Muscle of back (tissue), 11 donors: ENCODE measurements around the gene SLC38A1. TPM values are rescaled to one million over a fixed set of nuclear protein-coding genes. Genes with fewer than 3 reads are reported as not detected.
"Not testable (repeated sequence)": the region's sequence is repeated elsewhere in the genome, so short reads cannot be mapped to it uniquely, and the experiment has no call there.

ENCODE experiments used
- DNase-seq, 3 donors: peaks; one replicate each; pipeline versions ENCODE4 v3.0.0 to v3.0.0-alpha.2; 2013
- polyA plus RNA-seq, 10 donors: library from polyadenylated mRNA; unstranded; fragments of 120-200 nt; gene quantifications; one replicate each; pipeline ENCODE4 v1.2.1, GENCODE V29; 2013; ENCODE audit not compliant: insufficient read length in 10 of 10

SLC38A1 gene
- polyA plus RNA-seq, 10 donors, result 36.5 to 56.9 (median 49.8) TPM

DNA sequence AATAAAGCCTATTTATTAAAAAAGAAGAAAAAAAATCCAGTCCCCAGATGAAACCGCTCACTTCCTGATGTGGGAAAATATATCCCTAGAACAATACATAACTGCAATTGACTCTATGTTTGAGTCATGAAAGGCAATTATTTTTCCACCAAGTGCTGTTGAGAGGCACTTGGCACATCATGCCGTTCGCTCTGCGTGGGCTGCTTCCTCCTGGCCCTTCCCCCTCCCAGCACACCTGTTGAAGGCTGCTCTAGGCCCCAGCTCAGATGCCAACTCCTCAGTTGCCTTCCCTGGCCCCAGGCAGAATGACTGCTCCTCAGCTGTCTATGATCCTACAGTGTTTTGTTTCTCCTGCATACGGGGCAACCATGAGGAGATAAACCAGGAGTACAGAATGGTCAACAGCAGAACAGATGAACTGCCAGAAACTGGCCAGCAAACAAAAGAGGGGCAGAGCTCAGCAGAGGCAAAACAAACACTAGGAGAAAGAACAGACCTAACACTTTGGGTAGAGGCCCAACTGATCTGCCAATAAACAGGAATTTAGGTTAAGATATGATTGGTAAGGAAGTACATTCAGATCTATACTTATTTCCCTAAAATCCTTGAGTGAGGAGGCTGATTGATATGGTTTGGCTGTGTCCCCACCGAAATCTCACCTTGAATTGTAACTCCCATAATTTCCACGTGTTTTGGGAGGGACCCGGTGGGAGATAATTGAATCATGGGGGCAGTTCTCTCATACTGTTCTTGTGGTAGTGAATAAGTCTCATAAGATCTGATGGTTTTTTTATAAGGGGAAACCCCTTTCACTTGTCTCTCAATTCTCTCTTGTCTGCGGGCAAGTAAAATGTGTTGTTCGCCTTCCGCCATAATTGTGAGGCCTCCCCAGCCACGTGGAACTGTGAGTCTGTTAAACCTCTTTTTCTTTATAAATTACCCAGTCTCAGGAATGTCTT lies 58.6 kb downstream of the SLC38A1 start:
- peak; percentile 54 to 69 (median 61) for DNase-seq

DNA sequence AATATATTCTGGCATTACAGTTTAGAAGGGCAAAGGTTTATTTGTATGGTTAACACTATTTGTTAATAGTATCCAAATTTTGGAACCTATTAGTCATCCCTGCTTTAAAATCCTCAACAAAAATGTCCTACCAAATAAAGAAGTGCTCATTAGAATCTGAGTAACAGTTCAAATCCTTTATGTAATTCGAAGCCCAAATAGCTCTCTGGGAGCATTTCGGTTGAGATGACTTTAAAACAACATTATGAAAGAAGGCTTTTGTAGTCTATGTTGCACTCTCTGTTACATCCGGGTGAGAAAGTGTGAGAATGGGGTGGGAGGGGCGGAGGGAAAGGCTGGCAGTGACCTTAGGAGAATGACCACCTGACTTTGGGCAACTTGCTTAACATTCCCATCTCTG lies 59.7 kb downstream of the SLC38A1 start:
- DNase-seq, result no peak

DNA sequence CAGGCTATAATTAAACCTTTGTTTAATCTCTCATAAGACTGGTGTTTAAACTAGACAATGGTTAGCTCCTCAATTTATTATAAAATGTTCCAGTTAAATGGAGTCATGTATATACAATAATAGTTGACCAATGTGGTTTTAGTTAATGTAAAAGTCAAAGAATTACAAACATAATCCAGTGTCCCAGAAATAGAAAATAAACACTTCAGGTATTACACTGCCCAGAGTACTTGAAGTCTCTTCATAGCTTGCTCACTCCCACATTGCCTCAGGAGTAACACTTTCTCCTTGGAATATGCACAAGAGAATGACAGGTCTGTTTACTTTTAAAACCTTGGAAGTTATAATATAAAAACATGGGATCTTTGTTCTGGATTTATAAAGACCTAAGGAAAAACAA lies 60.5 kb downstream of the SLC38A1 start:
- no peak for DNase-seq

DNA sequence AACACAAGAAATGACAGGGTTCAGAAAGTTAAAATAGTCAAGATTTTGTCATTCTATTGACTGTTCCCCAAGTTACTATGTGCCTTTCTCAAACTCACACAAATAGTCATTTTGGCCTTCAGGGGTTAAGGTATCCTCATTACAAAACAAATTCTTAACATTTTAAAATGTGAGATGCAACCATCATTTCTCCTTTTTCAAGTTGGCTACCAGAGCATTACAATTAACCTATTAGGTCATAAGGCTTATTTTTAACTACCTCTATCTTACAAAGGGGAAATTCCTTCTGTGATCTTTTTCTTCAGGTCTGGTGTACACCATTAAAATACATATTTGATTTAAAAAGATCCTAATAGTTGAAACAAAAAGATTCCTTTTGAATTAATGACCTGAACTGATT lies 61.2 kb downstream of the SLC38A1 start:
- DNase-seq, result no peak

DNA sequence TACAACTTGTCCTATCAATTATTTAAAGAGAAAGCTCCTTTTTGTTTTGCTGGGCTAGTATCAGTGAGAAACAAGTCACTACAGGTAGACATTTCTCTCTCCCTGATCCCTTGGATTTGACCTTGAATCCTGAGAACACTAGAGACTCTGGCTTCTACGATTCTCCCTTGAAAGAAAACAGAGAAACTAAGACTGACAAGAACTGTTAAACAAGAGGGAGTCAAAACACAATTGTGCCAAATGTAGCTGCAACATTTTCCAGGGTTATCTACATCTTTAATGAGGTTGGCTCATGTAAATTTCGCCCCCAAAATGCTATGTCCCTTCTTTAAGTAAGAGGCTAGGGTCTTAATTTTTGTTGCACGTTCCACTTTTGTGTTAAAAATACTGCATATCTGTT lies 62.4 kb downstream of the SLC38A1 start:
- no peak for DNase-seq

DNA sequence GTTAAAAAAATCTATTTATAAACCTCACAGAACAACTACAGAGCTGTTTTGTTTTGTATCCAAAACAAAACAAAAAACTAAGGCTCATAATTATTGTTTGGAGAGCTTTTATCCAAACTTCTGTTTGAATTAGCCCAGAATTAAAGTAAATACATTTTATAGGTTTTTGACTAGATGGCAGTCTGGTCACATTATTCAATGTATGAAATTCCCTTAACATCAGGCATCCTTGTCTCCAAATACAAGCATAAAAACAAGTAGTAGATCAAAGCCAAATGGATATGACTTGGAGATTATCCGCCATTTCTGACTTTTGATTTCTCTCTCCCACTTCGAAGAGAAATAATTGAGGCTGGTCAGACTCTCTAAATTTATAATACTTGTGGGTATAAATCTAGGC lies 63.5 kb downstream of the SLC38A1 start:
- DNase-seq, result peak in 2 of 3 donors; percentile 27 to 58

DNA sequence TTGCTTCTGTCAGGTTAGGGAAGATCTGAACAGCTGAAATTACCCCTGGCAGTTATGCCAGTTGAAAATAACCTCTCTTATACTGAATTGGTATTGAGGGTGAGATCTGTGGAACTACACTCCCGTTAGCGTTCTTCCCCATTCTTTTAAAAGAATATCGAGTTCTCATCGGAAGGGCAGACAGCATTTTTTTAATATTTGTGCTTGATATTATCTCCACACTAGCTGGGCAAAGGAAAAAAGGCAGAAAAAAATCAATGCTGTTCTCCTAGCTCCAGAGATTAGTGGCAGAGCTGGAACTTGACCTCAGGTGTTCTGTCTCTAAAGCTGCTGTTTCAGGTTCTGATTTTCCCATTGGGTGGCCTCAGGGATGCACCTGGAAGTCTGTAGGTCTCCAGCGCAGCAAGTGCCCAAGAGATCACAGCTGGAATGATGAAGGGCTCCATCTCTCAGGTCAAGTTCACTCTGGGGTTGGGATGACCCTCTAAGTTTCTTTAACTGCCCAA lies 67.5 kb downstream of the SLC38A1 start:
- no peak for DNase-seq

DNA sequence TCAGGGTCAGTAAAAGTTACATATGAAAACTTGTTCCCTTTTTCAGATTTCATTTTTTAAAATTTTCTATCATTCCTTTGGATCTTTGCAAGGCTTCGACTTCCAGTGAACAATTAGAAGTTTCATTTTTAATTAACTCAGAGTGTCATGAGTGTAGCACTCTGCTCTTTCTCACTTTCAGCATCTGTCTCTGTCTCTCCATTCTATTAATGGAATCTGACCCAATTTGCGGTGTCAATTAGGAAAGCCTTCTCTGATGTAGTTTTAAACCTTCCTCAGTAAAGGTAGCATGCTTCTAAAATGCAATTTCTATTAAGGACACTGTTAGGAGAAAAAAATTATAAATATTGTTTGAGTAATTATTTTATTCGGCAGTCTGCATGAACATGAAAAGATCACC lies 68.3 kb downstream of the SLC38A1 start:
- no peak for DNase-seq

DNA sequence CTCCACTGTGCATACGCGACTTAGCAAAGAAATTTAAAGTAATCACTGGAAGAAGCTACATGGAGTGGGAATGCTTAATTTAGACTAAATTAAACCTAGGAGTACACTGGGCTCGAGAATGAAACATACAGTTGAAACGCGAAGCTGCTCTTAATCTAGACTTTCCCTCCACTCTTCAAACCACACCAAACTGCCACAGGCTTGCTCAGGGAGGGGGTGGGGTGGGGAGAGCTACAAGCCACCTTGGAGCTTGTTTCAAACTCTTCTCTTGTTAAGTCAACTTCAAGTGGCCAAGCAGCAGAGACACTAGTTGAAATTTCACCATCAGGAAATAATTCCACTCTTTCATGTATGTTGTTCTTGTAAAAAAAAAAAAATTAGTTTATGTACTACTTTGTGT lies 69.9 kb downstream of the SLC38A1 start:
- DNase-seq, result no peak

DNA sequence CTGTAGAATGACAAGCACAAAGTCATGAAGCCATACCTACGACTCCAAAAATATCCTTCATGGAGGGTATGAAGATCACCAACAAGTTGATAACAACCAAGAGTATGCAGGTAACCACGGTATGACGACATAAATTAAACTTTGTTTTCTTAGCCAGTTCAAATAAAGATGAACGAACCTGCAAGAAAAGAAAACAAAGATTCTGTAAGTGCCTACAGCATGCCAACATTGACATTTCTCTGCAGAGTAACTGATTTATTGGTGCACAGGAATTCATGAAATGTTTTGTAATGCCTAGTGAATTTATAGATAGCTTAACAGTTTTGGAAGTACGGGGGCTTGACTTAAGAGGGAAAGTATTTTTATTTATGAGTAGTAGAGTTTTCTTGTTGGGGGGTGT lies 71.0 kb downstream of the SLC38A1 start:
- DNase-seq, result no peak

DNA sequence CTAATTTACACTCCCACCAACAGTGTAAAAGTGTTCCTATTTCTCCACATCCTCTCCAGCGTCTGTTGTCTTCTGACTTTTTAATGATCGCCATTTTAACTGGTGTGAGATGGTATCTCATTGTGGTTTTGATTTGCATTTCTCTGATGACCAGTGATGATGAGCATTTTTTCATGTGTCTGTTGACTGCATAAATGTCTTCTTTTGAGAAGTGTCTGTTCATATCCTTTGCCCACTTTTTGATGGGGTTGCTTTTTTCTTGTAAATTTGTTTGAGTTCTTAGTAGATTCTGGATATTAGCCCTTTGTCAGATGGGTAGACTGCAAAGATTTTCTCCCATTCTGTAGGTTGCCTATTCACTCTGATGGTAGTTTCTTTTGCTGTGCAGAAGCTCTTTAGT lies 78.3 kb downstream of the SLC38A1 start:
- not testable (repeated sequence) for DNase-seq

DNA sequence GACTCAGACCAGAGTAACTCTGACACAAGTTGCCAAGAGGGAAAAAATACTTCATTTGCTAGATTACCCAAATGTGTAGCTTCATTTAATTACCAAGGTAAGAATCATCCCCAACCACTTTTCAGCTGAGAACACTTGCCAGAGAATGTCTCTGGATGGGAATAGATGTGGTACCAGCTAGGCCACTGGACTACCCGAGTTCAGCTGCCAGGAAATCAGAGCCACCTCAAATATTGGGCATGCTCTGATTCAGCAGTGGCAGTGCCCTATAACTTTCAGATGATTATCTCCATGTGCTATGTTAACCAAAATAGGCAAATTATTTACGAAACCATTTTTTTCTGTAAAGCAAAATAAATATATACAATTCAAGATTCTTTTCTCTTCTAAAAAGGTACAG lies 80.7 kb downstream of the SLC38A1 start:
- no peak for DNase-seq

DNA sequence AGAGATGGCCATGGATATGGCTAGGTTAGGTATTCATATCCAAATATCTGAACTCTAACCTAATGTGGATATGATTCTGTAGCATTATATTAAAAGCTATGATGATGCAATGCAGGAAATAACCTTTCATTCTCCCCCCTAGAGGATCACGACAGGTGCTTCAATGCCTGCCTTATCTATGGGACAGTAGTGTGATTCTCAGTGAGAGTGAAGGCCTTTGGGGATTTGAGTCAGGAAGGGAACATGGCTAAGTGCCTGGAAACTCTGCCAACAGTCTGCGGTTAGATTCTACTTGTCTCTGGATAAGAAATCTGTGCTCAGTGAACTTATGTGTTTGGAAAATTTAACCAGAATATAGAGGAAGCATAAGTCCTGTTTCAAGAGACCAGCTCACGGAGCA lies 81.8 kb downstream of the SLC38A1 start:
- DNase-seq, result peak; percentile 45 to 57 (median 49)

DNA sequence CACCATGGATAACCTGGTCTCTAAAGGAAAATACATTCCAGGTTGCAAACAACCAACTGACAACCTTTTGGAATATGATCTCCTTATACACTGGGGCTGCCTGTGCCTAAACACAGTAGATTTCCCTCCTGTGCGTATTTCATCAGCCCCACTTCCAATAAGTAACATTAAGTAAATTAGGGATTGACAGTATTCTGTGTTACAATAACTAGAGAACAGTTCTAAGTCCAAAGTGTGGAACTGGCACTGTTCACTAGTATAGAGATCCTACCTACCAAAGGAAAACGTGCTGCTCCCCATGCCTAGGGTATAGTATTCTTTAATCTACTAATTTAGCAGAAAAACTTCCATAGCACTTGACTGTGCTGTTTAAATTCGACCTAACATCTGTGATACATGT lies 82.8 kb downstream of the SLC38A1 start:
- no peak for DNase-seq

DNA sequence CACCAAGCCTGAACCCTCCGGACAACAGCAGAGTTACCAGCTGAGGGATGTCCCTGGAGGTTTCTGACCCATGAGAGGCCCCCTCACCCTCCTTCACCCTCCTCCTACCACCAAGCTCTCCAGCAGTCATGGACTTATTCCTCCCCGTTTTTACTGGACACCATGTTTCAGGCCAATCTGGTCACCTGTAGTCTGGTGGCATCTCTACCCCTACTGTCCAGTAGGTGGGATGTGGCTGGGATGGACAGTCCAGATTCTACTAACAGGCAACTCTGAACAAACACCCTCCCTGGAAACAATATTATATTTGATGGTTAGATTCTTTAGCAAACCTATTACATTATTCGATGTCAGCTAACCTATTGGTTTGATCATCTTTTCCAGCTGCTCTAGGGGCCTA lies 83.2 kb downstream of the SLC38A1 start:
- DNase-seq, result no peak

DNA sequence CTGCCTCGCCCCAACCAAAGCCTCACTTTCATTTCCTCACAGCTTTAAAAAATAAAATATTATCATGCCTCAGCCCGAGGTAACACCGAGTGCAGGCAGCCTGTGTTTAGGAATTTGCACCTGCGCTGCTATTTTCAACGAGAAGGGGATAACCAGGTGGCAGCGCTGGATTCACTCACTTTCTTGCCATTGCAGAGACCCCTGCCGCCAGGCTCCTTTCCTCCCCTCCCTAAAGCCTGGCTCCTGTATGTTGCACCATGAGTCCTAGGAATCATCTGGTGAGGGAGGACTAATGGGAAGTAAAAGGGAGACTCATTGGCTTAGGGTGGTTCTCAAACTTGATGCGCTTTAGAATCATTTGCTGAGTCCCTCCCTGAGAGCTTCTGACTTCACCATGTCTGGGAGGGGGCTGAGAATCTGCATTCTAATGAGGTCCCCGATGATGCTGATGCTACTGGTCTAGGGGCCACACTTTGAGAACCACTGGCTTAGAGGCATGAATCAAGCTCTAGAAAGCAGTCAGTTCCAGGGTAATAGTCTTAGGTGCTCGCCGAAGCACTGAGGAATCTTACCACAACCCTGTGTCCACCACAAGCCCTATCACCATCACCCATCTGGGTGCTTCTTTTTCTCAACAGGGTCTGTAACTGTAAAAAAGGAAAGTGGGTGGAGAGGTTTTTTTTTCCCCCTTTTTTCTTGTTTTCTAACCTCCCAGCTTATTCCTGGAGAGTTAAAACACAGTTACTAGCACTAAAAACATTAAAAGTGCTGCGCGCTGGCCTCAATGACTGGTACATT lies 83.8 kb downstream of the SLC38A1 start:
- no peak for DNase-seq

DNA sequence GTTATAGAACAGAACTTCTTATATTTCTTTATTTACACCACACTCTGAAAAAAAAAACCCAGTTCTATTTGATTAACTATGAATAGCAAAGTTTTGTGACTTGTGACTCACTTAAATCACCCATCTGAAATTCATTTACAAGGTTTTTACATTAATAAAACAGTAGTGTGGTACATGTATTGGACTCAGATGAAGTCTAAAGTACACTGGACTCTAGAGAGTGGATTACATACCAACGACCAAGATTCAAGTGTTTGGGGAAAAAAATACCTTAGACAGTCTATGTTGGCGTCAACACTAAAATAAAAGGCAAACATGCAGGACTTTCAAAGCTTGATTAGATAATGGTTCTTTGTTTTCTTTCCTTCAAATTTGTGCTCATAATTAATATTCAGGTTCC lies 85.7 kb downstream of the SLC38A1 start:
- no peak for DNase-seq

DNA sequence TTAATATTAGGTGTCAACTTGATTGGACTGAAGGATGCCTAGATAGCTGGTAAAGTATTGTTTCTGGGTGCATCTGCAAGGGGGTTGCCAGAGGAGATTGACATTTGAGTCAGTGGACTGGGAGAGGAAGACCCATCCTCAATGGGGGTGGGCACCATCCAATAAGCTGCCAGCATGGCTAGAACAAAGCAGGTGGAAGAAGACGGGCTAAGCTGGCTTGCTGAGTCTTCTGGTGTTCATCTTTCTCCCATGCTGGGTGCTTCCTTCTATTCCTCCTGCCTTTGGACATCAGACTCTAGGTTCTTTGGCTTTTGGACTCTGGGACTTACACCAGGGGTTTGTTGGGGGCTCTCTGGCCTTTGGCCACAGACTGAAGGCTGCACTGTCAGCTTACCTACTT lies 87.4 kb downstream of the SLC38A1 start:
- no peak for DNase-seq

DNA sequence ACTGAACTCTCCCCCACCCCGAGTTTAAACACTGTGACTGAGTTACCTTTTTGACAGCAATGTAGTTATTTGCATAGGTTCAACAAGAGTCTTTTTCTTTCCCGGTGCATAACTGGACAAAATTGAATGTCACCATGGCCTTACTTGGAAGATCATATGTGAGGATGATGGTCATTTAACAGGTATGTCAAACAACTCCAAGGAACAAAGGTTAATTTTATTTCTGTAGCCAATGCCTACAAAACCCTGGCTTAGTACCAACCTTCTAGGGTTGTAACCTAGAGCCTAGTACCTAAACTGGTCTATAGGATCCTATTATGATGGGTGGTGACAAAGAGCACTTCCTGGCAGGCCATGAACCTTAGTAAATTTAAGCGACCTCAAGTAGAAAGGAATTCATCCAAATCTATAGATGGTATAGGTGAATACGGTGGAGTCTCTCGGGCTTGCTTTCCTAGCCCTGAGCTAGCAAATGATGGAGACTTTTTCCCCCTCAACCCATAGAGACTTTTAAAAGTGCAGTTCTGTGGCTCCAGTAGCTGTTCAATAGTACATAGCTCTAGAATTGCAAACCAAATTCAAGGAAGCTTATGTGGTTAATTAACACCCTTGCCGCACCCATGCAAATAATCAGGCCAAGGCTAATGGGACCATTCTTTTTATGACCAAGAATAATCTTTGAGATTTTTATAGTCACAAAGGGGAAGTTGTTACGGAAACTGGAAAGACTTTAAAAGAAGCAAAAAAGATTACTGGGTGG lies 89.0 kb downstream of the SLC38A1 start:
- DNase-seq, result no peak

DNA sequence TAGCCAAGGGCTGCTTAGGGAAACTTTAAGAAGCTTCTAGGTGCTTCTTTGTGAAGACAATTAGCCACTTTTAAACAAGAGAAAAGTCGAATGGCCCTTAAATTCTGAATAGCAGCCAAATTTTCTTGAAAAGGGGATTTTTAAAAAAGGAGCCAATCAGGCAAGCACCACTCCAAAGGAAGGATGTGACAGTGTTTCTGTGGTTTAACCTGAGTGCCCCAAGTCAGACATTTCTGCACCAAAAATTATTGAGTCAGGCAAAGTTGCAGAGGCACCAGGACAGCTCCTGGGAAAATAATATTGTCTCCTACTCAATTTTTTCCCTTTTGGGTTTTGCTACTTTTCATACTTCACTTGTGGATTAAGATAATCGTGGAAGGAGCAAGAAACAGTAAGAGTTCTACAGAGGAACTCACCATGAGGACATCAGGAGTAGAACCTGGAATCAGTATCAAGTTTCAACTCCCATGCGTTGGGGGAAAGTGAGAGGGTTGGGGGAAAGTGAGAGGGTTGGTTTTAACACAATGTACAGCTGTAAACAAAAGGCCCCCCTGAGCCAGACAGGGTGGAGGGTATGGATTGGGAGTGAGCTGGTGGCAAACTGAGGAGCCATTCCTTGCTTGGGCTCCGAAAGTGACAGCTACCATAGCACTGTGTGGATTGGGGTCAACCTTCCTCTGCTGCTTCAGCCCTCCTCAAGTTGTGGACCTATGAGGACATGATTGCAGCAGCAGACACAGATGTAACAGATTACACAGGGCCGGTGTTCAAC lies 90.8 kb downstream of the SLC38A1 start:
- DNase-seq, result no peak

DNA sequence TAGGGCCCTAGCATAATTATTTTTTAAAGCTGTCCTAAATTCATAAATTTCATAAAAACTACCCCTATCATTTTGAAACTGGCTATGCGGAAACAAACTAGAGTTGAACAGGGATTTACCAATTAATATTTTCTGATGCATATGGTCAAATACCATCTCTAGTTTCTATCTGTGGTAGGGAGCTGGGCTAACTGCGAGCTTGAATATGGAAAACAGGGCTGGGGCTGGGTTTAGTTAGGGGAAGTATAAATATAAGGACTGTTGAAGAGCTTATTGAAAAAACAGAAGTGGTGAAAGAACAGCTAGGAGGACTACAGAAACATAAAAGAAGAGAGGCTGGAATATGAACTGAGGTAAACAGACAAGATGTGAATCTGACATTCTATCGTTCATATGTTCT lies 91.8 kb downstream of the SLC38A1 start:
- DNase-seq, result no peak
